GM12891 (cell line): ENCODE measurements around the gene TMEM212.

Experiments
- POLR2A ChIP-seq: IDR thresholded peaks from 2 replicates; pipeline ENCODE4 v1.6.1; 2011; ENCODE audit warnings: low read depth, low read length, control low read depth
- POLR2AphosphoS5 ChIP-seq: IDR thresholded peaks from 2 replicates; pipeline ENCODE4 v1.6.1; 2011; ENCODE audit warnings: low read depth, low read length, control low read depth
- SPI1 ChIP-seq: IDR thresholded peaks from 2 replicates; pipeline ENCODE4 v1.6.1; 2011; ENCODE audit warnings: low read depth, low read length, control low read depth

DNA sequence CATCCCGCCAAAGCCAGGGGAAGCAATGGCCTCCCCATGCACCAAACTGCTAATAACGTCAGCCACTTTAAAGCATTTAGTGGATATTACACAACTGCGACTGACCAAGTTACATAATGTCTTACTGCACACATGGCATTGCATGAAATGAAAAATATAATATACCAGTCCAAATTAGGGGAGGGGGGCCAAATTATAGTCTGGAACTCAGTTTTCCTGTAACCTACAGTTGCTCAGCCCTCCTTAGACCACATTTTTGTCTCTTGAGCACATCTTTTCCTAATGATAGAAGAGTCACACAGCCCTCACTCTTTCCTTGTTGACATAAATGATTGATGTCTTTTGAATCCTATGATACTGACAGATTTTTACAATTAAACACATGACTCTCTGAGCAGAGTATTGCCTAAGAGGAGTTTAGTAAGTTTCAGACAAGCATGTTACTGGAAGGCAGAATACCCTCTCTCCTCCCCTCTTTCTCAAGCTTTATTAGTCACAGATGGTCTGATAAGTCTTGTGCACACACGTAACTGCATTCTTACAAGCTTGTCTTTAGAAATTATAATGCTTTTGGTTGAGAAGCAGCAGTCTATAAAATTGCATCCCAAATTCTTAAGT lies 31.7 kb upstream of the TMEM212 start:
- TF ChIP-seq POLR2A: no peak
- no peak for TF ChIP-seq POLR2AphosphoS5
- TF ChIP-seq SPI1: no peak
